ENCODE data around the gene PIGK.
A peak's percentile ranks its signal among the peaks of the same experiment; 100 is the strongest.

The PIGK gene

GRCh38 chr1:77227381-77227780 is 8.2 kb upstream of the PIGK start:
- Histone ChIP-seq H3K4me2 (ENCODE audit: insufficient read depth, low read length) (no peak overlapping the region), H3K9me3 (ENCODE audit: insufficient read depth, low read length, severe bottlenecking) (no peaks in the 10 kb centered on the region), H3K9ac (ENCODE audit: low read depth, low read length) (no peak overlapping the region), H4K20me1 (ENCODE audit: insufficient read depth, low read length) (no peaks in the 10 kb centered on the region), H3K4me1 (ENCODE audit: insufficient read depth, low read length) (no peaks in the 10 kb centered on the region), H3K79me2 (ENCODE audit: insufficient read depth, low read length) (no peaks in the 10 kb centered on the region), H3K4me3 (ENCODE audit: low read depth in 1 of 2, low read length in 2 of 2) (no peak overlapping the region), H3K36me3 (ENCODE audit: insufficient read depth, low read length) (no peaks in the 10 kb centered on the region), H3K27ac (ENCODE audit: low read length) (no peak overlapping the region), H3K27me3 (ENCODE audit: insufficient read depth, low read length, poor library complexity) (no peaks in the 10 kb centered on the region), H2AFZ (ENCODE audit: low read depth, low read length) (no peak overlapping the region)
- ATAC-seq (ENCODE audit: insufficient read depth, low read depth), result no peak
- TF ChIP-seq CTCF (IDR thresholded peaks at IDR 0.05; ENCODE audit: borderline replicate concordance, extremely low read depth, low read length, poor library complexity, severe bottlenecking) (no peak), EZH2 (IDR thresholded peaks at IDR 0.05; ENCODE audit: borderline replicate concordance, low read depth, low read length, severe bottlenecking) (no peak)
- no peak for DNase-seq

- peaks cover 15% of the 10 kb centered on the region for H3K79me2 ChIP-seq (ENCODE audit: insufficient read depth, low read length)
- H3K4me2 ChIP-seq (ENCODE audit: insufficient read depth, low read length), result no peak overlapping the region
- no peak for ATAC-seq (ENCODE audit: insufficient read depth, low read depth)
- DNase-seq, result no peak
- TF ChIP-seq EZH2 (IDR thresholded peaks at IDR 0.05; ENCODE audit: borderline replicate concordance, low read depth, low read length, severe bottlenecking) (no peak), CTCF (IDR thresholded peaks at IDR 0.05; ENCODE audit: borderline replicate concordance, extremely low read depth, low read length, poor library complexity, severe bottlenecking) (no peak)
- peaks cover 24% of the 10 kb centered on the region for H3K4me1 ChIP-seq (ENCODE audit: insufficient read depth, low read length)
- H3K9ac ChIP-seq (ENCODE audit: low read depth, low read length), result no peak overlapping the region
- H2AFZ ChIP-seq (ENCODE audit: low read depth, low read length), result no peak overlapping the region
- no peak overlapping the region for H3K27ac ChIP-seq (ENCODE audit: low read length)
- no peaks in the 10 kb centered on the region for H4K20me1 ChIP-seq (ENCODE audit: insufficient read depth, low read length)
- no peak overlapping the region for H3K4me3 ChIP-seq (ENCODE audit: low read depth in 1 of 2, low read length in 2 of 2)
- peaks cover 11% of the 10 kb centered on the region; the same call in 1 of the 2 replicates for H3K36me3 ChIP-seq (ENCODE audit: insufficient read depth, low read length)
- no peaks in the 10 kb centered on the region for H3K9me3 ChIP-seq (ENCODE audit: insufficient read depth, low read length, severe bottlenecking)
- no peaks in the 10 kb centered on the region for H3K27me3 ChIP-seq (ENCODE audit: insufficient read depth, low read length, poor library complexity)
Measured at GRCh38 chr1:77222496-77222895, 3.3 kb upstream of the PIGK start.

GRCh38 chr1:77220687-77221463 is 1.6 kb upstream of the PIGK start:
- Histone ChIP-seq H2AFZ (ENCODE audit: low read depth, low read length) (no peak overlapping the region), H3K36me3 (ENCODE audit: insufficient read depth, low read length) (peaks cover 11% of the 10 kb centered on the region; the same call in 1 of the 2 replicates), H4K20me1 (ENCODE audit: insufficient read depth, low read length) (no peaks in the 10 kb centered on the region), H3K27me3 (ENCODE audit: insufficient read depth, low read length, poor library complexity) (no peaks in the 10 kb centered on the region), H3K9ac (ENCODE audit: low read depth, low read length) (no peak overlapping the region), H3K4me2 (ENCODE audit: insufficient read depth, low read length) (peak overlapping the region; percentile 78; the same call in 1 of the 2 replicates), H3K27ac (ENCODE audit: low read length) (no peak overlapping the region), H3K4me3 (ENCODE audit: low read depth in 1 of 2, low read length in 2 of 2) (peak overlapping the region in 1 of 2 experiments; percentile 93; a peak in 1 of 4 replicates), H3K79me2 (ENCODE audit: insufficient read depth, low read length) (peaks cover 23% of the 10 kb centered on the region), H3K4me1 (ENCODE audit: insufficient read depth, low read length) (peaks cover 31% of the 10 kb centered on the region), H3K9me3 (ENCODE audit: insufficient read depth, low read length, severe bottlenecking) (no peaks in the 10 kb centered on the region)
- TF ChIP-seq EZH2 (IDR thresholded peaks at IDR 0.05; ENCODE audit: borderline replicate concordance, low read depth, low read length, severe bottlenecking), result no peak
- TF ChIP-seq CTCF (IDR thresholded peaks at IDR 0.05; ENCODE audit: borderline replicate concordance, extremely low read depth, low read length, poor library complexity, severe bottlenecking), result no peak
- DNase-seq, result no peak
- ATAC-seq (ENCODE audit: insufficient read depth, low read depth), result no peak
